Stimulated activated CD4-positive, alpha-beta T cell treated with anti-CD3 and anti-CD28 coated beads, Interleukin-15, amount 100 ng/mL, for 24 hours (primary cell): ENCODE results near the gene MYDGF.
"Not testable (repeated sequence)": the region's sequence is repeated elsewhere in the genome, so short reads cannot be mapped to it uniquely, and the experiment has no call there.

ENCODE experiments used
- DNase-seq: peaks from one replicate; pipeline ENCODE4 v3.0.0-alpha.2; 2020

The MYDGF gene

DNA sequence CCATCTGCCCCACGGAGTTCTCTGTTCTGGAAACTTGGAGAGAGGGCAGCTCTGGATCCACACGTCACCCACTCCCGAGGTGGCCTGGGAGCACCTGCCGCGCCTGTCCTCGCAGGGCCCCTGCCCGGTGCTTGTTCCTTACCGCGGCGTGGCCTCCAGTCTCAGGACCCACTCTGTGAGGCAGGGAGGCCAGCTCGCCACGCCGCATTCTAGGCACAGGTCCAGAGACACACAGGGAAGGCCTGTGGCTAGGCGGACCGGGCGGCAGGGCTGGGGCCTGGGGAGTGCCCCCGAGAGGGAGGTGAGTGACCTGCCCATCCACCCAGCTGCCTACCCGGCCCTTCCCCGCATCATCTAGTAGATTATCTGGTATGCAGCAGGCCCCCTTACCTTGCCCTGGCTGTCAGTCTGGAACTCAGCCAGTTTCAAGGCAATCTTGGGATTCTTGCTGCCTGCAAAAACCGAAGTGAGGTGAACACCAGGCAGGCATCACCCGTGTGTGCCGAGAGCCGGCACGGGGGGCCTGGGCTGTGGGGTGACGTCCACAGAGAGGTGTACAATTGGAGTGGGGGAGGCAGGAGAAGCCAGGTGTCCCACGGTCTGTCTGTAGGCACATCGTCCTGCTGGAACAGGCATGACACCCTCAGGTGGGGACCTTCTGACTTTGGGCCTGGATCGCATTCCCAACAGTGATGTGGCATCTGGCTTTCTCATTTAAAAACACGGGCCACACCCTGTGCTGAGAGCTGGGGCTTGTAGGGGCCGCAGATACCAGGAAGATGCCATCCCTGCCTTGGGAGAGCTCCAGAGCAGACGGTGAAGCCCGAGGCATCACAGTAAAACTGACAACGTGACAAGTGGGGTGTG lies 29.9 kb upstream of the MYDGF start:
- no peak for DNase-seq

DNA sequence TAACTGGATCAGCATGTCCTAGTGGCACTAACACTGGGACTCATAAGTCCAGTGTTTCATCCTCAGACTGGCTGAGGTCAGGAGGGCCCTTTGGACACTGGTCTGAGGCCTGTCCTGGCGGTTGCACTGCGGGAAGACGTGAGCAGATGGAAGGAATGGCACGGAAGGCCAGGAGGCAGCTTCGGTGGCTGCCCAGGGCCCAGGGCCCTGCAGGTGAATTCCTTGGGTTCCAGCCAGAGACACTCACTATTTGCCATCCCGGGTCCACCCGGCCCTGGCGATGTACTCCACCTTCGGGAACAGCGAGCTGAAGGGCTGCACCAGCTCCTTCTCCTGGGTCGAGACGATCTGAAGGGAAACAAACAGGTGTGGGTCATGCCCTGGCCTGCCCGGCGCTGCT lies 27.2 kb upstream of the MYDGF start:
- no peak for DNase-seq

DNA sequence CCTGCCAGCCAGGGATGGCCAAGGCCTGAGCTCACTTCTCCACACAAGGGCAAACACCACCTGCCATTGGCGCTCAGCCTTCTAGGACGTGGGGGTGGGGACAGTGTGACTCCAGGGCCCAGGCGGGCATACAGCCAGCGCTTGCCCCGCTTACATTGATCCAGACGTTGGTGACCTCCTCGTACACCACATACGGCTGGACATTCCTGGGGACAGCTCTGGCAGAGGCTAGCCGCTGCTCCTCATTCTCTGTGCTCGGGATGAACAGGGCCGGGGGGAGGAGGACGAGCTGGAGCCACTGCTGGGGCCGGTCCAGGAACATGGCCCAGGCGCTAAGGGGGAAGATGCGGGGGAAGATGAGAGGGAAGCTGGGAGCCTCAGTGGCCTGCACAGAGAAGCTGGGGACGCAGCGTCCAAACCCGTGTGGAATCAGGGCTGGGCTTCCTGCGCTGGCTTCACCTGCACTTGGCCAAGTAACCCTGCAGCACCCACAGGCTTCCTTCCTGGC lies 25.1 kb upstream of the MYDGF start:
- DNase-seq: no peak

DNA sequence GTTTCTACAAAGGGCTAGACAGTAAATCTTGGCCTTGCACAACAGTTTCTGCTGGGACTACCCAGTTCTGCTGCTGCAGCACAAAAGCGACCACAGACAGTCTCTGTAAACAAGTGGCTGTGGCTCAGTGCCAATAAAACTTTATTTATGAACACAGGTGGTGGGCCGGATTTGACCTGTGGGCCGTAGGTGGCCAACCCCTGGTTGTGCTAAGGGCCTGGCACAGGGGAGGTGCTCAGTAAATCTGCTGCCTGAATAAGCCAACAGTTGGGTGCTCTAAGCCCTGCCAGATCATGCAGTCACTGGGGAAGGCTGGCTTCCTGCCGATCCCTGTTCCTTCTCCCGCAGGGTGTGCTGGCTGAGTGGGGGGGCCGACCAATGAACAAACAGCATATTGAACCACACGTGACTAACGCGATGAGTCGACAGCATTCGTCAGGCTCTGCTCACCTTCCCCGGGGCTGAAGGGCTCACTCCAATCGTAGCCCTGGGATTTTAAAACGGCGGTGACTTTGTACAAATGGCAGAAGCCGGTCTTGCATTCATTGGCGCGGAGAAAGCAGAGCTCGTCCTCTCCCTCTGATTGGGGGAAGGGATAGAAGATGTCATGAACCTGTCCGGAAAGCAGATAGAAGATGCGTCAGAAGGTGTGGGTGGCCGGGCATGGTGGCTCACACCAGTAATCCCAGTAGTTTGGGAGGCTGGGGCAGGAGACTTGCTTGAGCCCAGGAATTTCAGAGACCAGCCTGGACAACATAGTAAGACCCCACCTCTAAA lies 24.3 kb upstream of the MYDGF start:
- no peak for DNase-seq

DNA sequence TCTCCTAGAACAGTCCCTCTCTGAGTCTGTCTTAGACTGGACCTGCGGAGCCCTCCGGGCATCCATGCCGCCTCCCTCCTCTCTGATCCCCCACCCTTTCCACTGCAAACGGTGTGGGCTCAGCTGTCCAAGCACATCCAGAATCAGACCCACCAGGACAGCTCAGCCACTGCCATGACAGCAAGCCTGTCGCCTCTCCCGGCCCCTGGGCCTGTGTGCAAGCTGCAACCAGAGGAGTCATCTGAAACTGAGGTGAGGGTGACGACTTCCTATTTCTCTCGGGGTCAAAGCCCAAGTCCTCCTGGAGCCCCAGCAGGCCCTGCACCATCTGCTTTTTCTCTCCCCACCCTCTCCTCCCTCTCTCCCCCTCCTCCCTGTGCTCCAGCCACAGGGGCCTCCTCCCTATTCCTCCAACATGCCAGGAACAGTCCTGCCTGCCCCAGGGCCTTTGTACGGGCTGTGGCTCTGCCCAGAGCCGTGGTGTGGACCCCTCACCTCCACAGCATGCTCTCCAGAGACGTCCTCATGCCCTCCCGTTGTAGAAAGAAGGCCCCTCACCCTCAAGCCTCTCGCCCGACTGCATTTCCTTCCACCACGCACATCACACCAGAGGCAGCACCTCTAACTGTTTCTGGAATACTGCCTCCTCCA lies 23.5 kb upstream of the MYDGF start:
- DNase-seq: no peak

DNA sequence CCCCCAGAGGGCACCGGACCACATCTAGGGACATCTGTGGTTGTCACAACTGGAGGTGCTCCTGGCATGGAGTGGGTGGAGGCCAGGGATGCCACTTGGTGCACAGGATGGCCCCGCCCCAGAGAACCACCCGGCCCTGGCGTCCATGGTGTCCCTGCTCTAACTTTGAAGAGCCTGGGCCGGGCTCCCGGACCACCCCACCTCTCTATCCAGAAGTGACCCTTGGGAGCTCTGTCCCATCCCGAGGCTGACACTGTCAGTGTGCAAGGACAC lies 22.9 kb upstream of the MYDGF start:
- DNase-seq: no peak

DNA sequence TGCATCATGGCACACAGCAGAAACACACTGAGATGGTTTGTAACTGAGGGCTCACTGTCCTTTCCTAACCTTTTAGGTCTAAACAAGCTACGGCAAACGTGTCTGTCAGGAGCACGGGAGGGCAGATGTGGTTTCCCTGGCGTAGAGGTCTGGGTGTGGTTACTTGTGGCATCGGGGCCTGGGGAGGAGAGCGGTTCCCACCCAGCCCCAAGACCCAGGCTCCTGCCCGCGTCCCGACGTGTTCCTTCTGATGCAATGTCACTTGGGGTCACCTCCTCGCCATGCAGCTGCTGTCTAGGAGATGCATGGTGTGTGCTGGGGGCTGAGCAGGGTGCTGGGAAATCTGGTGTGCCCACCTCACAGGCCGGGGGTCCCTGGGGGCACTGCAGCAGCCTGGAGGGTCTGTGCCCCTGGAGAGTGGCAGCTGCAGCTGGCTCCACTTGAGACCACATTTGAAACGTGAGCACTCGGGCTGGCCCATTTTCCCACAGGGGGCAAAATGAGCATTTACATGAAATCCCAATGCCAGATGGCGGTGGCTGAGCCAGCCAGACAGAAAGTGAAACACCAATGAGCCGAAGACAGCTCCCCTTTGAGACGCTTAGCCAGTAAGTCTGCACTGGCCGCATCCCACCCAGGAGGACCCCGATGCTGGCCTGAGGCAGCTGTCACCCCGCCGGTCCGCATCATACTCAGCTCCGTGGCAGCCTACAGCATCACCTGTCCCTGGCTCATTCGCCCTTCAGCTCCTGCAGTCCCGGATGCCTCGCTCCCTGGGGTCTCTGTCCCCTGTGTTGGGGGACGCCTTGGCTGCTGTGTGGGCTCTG lies 22.3 kb upstream of the MYDGF start:
- DNase-seq: no peak

DNA sequence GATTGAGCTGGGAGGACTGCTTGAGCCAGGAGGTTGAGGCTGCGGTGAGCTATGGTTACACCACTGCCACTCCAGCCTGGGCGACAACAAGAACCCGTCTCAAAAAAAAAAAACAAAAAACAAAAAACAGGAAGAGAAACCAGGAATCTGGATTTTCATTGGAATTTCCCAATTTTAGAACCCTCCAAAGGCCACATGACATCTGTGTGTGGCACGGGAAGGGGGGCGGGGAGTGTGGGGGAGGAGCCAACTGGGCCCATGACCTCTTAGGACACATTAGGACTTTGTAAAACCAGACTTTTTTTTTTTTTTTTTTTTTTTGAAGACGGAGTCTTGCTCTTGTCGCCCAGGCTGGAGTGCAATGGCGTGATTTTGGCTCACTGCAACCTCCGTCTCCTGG lies 21.2 kb upstream of the MYDGF start:
- no peak for DNase-seq

DNA sequence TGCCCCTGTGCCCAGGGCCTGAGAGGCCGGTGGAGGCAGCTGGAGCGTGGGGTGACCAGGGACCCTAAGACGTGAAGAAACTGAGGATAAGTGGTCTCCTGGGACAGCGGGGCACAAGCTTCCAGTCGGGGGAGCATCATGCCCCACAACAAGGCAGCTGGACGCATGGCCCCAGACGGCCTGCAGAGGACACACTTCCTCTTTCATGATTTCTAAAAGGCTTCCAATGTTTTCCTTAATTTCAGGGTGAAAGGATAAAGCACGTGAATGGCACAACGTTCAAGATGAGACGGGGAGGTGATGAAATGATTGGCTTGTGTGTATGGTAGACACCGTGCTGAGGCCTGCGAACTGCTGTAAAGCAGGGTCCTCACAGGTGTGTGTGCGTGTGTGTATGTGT lies 20.2 kb upstream of the MYDGF start:
- DNase-seq: no peak

DNA sequence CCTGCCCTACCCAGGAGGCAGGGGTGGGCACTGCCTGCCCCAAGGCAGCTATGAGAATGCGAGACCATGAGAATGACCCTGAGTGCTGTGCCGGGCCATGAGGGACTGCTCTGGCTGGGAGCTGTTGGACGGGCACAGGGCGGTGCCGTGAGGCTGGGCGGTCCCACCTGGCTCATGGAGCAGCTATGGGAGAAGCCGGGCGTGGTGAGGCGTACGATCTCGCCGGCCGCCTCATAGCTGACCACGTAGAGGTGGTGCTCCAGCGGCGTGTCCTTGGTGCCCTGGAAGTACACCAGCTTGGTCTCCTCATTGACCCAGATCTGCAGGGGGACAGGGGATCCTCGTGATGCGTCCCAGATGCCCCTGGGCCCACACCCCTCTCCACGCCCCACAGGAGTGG lies 19.3 kb upstream of the MYDGF start:
- DNase-seq: no peak

DNA sequence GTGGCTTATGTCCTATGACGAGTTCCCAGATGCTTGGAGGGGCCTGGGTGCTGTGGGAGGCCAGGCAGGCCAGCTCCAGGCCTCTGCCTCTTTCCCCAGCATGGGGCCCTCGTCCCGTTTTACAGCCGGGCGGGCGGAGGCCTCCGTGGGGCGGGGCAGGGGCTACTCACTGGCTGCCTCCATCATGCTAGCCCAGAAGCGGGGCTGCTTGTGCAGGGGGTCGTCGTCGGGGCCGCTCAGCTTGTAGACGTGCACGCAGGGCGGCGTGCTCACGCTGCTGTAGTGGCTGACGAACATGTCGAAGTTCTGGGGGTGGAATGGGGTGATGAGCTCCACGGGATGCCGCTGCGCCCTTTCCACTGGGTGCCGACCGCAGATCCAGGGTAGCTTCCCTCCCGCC lies 18.4 kb upstream of the MYDGF start:
- no peak for DNase-seq

DNA sequence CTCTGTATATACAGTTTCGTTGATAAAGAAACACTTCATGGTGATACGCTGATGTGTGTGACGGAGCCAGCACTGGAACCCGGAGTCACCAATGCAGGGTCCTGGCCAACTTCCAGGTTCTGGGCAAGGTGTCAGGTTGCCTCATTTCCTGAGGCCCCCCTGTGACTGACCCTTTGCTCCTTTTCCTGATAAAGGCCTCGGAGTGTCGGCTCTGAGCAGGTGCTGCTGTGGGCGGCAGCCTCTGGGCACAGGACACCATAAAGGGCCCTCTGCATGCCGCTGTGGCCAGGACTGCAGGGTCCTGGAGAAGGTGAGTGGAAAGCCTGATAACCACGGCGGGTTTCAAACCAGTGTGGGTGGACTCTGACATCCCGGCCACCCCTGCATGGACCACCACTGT lies 17.3 kb upstream of the MYDGF start:
- no peak for DNase-seq

DNA sequence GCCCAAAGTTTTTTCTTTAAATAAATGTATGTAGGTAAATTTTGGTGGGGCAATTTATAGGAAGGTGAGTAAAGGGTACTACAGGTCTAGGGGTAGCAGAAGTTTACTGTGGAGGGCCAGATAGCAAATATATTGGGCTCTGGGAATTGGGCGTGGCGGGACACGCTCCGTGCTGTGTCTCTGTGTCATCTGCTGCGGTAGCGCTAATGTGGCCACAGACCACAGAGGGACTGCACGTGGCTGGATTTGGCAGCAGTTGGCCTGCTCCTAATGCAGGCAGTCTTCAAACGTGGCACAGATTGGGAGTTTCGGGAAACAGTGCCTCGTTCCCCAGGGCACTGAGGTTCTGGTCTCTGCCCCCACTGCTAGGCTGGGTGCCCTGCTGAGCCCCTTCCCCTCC lies 16.6 kb upstream of the MYDGF start:
- no peak for DNase-seq

DNA sequence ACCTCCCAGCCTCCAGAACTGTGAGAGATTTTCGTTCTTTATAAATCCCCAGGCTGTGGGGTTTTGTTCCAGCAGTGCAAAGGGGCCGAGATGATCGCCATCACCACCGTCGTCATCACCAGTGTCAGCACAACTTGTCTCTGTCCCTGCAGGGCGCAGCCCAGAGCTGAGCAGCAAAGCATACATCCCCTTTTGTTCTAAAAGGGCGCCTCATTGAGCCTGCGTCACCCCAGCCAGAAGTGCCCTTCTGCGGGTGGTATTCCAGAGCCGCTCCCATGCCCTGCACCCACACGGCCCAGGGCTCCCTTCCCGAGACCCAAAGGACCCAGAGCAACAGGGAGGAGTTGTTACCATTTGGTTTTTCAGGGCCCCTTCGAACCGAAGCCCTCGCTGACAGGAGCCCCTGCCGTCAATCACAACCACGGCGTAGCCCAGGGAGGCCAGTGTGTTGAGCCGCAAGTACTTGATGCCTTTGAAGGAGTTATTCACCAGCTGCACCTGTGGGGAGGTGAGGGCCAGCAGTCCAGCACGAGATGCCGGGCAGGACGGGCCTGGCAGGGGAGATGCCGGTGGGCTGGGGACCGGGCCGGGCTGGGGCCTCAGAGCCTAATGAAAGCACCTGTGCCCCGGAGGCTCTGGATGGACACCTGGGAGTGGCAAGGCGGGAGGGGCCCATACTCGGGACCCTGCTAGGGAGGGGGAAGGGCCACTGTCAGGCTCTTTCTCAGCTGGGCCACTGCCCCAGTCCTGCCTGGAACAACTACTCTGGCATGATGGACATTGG lies 14.4 kb upstream of the MYDGF start:
- DNase-seq: no peak

DNA sequence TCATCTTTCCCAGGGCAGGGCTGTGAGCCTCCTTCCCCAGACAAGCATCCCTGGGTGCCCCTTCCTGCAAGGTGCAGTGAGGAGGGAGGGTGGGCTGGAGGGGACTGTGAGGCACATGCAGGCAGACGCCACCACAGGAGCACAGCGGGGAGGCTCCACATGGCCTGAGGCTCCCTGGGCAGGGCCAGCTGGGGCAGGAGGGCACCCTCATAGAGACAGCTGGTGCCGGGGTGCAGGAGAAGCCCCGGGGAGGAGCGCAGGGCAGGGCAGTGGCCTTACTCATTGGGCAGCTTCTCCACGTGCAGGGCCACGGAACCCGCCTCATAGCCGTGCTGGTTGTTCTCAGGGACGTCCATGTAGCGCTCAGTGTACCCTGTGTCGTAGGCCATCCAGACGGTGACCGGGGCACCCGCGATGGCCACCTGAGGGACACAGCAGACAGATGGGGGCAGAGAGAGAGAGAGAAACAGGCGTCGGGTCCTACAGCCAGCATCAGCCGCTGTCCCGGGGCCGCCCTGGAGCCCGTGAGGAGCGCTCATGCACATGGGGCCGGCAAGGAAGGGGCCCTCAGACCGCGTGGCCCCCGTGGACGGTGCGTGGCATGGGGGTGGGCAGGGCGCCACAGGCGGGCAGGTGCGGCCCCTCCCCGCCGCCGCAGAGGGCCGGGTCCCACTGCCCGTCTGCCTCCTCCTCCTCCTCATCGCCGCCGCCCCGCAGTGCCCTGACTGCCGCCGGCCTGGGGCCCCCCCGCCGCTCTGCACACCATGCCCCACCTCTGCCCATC lies 12.5 kb upstream of the MYDGF start:
- DNase-seq: no peak

DNA sequence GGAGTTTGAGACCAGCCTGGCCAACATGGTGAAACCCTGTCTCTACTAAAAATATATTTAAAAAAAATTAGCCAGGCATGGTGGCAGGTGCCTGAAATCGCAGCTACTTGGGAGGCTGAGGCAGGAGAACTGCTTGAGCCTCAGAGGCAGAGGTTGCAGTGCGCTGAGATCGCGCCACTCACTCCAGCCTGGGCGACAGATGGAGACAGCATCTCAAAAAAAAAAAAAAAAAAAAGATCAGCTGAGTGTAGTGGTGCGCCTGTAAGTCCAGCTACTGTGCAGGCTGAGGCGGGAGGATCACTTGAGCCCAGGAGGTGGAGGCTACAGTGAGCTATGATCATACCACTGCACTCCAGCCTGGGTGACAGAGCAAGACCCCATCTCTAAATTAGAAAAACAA lies 9.9 kb upstream of the MYDGF start:
- not testable (repeated sequence) for DNase-seq

DNA sequence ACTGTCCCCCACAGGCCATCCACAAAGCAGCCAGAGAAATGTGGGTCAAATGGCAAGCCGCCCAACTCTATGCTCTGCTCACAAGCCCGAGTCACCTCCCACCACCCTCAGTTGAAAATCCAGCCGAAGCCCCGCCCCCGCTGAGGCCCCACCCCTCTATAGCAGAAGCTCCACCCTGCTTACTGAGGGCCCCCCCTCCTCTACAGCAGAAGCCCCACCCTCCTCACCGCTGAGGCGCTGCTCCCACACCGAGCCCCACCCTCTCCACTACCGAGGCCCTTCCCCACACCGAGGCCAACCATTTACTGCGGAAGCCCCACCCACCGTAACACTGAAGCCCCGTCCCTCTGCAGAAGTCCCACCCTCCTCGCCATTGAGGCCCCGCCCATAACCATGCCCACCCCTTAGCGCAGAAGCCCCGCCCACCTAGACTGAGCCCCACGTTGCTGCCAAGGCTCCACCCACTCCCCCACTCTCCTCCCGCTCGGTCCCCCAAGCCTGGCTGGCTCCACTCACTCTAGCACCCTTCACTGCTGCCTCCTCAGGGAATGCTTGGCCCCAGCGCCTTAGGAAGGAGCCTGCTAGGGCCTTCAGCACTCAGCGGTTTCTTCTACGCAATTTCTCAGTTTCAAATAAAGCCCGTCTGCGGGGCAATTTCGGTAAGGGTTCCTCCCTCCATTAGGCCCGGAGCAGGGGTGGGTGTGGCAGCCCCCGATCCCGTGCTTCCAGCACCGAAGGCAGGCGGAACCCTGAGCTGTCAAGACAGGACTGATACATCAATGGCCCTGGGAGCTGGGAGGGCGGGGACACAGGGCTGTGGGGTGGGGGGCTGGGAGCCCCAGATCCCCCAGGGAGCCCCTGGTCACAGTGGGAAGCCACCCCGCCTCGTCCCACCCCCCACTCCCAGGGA lies 9.0 kb upstream of the MYDGF start:
- DNase-seq: peak; percentile 22

DNA sequence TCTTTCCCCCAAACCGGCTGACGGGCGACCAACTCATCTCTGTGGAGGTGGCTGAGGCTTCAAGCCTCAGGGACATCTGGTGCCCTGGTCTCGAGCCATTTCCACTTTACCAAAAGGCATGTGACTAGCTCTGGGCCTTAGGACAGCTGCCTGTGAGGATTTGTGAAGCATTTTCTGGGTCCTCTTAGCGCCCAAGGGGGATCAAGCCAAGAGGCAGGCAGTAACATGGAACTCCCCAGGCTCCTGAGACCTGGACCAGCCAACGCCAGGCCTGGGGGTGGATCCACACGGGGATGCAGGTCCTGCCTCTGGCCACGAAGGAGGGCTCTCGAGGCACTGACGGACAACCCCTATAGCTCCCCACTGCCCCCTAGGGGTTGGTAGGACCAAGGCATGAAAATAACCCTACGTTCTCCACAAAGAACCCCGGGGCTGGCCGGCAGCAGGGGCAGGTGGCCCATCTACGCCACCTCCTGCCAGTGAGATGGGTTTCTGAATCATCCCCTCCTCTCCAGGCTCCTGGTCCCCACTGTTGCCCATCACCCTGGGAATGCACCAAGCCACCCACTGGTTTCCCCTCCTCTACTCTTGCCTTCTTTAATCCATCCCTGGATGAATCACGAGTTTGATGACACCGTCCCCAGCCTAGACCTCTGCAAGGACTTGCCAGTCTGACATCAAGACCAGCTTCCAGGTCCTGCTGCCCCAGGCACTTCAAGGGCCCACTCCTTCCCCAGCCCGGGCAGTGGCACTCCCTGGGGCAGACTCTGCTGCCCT lies 7.0 kb upstream of the MYDGF start:
- peak; percentile 47 for DNase-seq

DNA sequence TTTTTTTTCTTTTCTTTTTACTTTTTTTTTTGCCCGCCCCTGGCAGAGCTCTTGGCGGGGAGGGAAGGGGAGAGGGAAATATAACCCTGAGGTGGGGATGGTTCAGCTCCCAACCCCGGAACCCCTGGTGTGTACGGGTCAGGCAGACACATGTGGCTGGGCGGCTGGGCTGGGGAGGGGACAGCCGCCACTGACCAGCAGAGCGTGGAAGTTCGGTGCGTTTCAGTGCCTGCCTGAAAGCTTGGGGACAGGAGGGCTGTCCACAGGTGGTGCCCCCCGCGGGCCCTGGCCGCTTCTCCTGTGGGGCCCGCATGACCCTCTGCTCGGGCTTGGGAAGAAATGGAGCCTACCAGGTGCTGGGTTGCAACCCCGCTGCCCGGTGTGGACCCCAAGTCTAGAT lies 5.2 kb upstream of the MYDGF start:
- DNase-seq: no peak
